MM.1S (cell line): ENCODE measurements around the gene FBXO34.

ENCODE experiments used
- DNase-seq: peaks from one replicate; pipeline ENCODE4 v3.0.0-alpha.2; 2015
- H2AFZ ChIP-seq: fragments of 300-600 bp; sonication (generic); 2 replicates; pipeline ENCODE4 v1.6.0; 2016; ENCODE audit warnings: antibody characterized with exemption, low read length
- H3F3A ChIP-seq: fragments of 300-600 bp; sonication (generic); 2 replicates; pipeline ENCODE4 v1.6.1; 2016; ENCODE audit warnings: mild to moderate bottlenecking, antibody characterized with exemption, low read length, moderate library complexity, mixed read lengths; ENCODE audit not compliant: insufficient read depth
- H3K27ac ChIP-seq: fragments of 300-600 bp; sonication (generic); 2 replicates; pipeline ENCODE4 v1.5.1; 2016; ENCODE audit warnings: mild to moderate bottlenecking, low read length
- H3K27me3 ChIP-seq: fragments of 300-600 bp; sonication (generic); replicated peaks from 2 replicates; pipeline ENCODE4 v1.6.0; 2016; ENCODE audit warnings: low read length; ENCODE audit not compliant: insufficient read depth
- H3K36me3 ChIP-seq: fragments of 300-600 bp; sonication (generic); replicated peaks from 2 replicates; pipeline ENCODE4 v1.6.1; 2016; ENCODE audit warnings: mild to moderate bottlenecking, low read length, mixed read lengths; ENCODE audit not compliant: insufficient read depth
- H3K4me1 ChIP-seq: fragments of 300-600 bp; sonication (generic); 2 replicates; pipeline ENCODE4 v1.6.1; 2016; ENCODE audit warnings: low read length, mixed read lengths
- H3K4me2 ChIP-seq: fragments of 300-600 bp; sonication (generic); 2 replicates; pipeline ENCODE4 v1.6.0; 2016; ENCODE audit warnings: low read depth, low read length
- H3K4me3 ChIP-seq: fragments of 300-600 bp; sonication (generic); 2 replicates; pipeline ENCODE4 v1.5.1; 2016; ENCODE audit warnings: low read length, mixed read lengths
- H3K79me2 ChIP-seq: fragments of 300-600 bp; sonication (generic); 2 replicates; pipeline ENCODE4 v1.6.1; 2016; ENCODE audit warnings: mixed run types, low read length, mixed read lengths
- H3K9ac ChIP-seq: fragments of 300-600 bp; sonication (generic); 2 replicates; pipeline ENCODE4 v1.6.1; 2016; ENCODE audit warnings: low read length, mixed read lengths
- H3K9me2 ChIP-seq: fragments of 300-600 bp; sonication (generic); replicated peaks from 2 replicates; pipeline ENCODE4 v1.6.1; 2016; ENCODE audit warnings: mild to moderate bottlenecking, low read length, mixed read lengths; ENCODE audit not compliant: insufficient read depth
- H3K9me3 ChIP-seq: fragments of 300-600 bp; sonication (generic); replicated peaks from 2 replicates; pipeline ENCODE4 v1.6.1; 2016; ENCODE audit warnings: mild to moderate bottlenecking, low read length, mixed read lengths; ENCODE audit not compliant: insufficient read depth
- H4K20me1 ChIP-seq: fragments of 300-600 bp; sonication (generic); 2 replicates; pipeline ENCODE4 v1.6.1; 2016; ENCODE audit warnings: mild to moderate bottlenecking, low read length, moderate library complexity, mixed read lengths; ENCODE audit not compliant: insufficient read depth
- CTCF ChIP-seq: fragments of 300-600 bp; sonication (generic); IDR thresholded peaks from 2 replicates; pipeline ENCODE4 v1.5.1; 2016; ENCODE audit warnings: antibody characterized with exemption, low read length, mixed read lengths
- EZH2 ChIP-seq: fragments of 300-600 bp; sonication (generic); optimal IDR thresholded peaks from 2 replicates; pipeline ENCODE3; 2017; ENCODE audit warnings: low read depth, mild to moderate bottlenecking, antibody characterized with exemption, low read length, mixed read lengths
- EZH2phosphoT487 ChIP-seq: fragments of 300-600 bp; sonication (generic); IDR thresholded peaks from 2 replicates; pipeline ENCODE4 v1.6.1; 2018; ENCODE audit warnings: antibody characterized with exemption, low read length

The FBXO34 gene

GRCh38 chr14:55387121-55387520, 115.9 kb downstream of the FBXO34 start:
- no peak overlapping the region for H3K27ac ChIP-seq
- no peaks in the 10 kb centered on the region for H3K9me2 ChIP-seq
- no peak for DNase-seq
- no peaks in the 10 kb centered on the region for H3K4me1 ChIP-seq
- no peaks in the 10 kb centered on the region for H3K79me2 ChIP-seq
- no peaks in the 10 kb centered on the region for H3F3A ChIP-seq
- H3K36me3 ChIP-seq = no peaks in the 10 kb centered on the region
- H3K4me2 ChIP-seq = no peak overlapping the region
- no peaks in the 10 kb centered on the region for H4K20me1 ChIP-seq
- H2AFZ ChIP-seq = no peak overlapping the region
- no peak overlapping the region for H3K9ac ChIP-seq
- no peak for TF ChIP-seq EZH2phosphoT487
- no peaks in the 10 kb centered on the region for H3K27me3 ChIP-seq
- no peaks in the 10 kb centered on the region for H3K9me3 ChIP-seq
- no peak overlapping the region for H3K4me3 ChIP-seq

DNA sequence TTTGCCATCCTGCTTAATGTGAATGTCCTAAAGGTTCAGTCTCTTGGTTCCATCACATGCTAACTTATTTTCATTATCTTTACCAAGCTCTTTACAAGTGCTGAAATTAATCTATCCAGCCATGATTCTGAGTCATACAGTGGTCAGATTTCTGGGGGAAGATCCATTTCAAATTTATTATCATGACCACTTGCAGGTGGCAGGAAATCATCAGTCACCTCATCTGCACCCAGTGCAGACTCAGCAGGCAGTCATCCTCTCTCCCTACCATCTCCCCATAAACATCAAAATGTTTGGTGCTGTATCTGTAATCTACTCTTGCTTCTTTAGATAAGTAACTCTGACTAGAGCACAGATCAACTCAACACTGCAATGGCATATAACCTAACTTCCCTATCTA, 116.9 kb downstream of the FBXO34 start:
- Histone ChIP-seq H3K27me3 (no peaks in the 10 kb centered on the region), H3K9me3 (no peaks in the 10 kb centered on the region), H3K9me2 (no peaks in the 10 kb centered on the region), H2AFZ (no peak overlapping the region), H3K4me1 (no peaks in the 10 kb centered on the region), H3K4me3 (no peak overlapping the region), H3F3A (no peaks in the 10 kb centered on the region), H3K79me2 (no peaks in the 10 kb centered on the region), H3K27ac (no peak overlapping the region), H4K20me1 (no peaks in the 10 kb centered on the region), H3K4me2 (no peak overlapping the region), H3K9ac (no peak overlapping the region), H3K36me3 (no peaks in the 10 kb centered on the region)
- TF ChIP-seq EZH2phosphoT487 (no peak), CTCF (no peak), EZH2 (no peak)
- no peak for DNase-seq

DNA sequence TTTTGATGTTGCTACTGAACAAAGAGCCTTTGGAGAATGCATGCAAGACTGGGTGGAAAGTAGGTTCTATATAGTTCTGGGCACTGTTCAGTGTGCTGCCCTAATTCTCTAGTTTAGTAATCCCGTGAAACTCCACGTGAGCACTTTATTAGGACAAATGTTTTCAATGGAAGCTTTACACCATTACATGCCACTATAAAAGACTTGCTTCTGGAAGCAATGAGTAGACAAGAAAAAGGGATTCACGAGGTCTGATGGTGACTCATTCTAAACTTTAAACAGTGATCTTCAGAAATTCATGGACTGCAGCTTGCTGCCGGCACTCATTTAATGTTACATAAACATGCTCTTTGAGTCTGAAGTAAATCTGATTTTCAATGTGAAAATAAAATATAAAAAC, 118.1 kb downstream of the FBXO34 start:
- H3K4me1 ChIP-seq = no peaks in the 10 kb centered on the region
- H2AFZ ChIP-seq = no peak overlapping the region
- H3K9me3 ChIP-seq = no peaks in the 10 kb centered on the region
- H3K27ac ChIP-seq = no peak overlapping the region
- no peaks in the 10 kb centered on the region for H3F3A ChIP-seq
- no peaks in the 10 kb centered on the region for H3K79me2 ChIP-seq
- no peak overlapping the region for H3K4me3 ChIP-seq
- no peak overlapping the region for H3K4me2 ChIP-seq
- H4K20me1 ChIP-seq = no peaks in the 10 kb centered on the region
- H3K9ac ChIP-seq = no peak overlapping the region
- no peaks in the 10 kb centered on the region for H3K27me3 ChIP-seq
- no peaks in the 10 kb centered on the region for H3K9me2 ChIP-seq
- no peaks in the 10 kb centered on the region for H3K36me3 ChIP-seq
- DNase-seq = no peak
- no peak for TF ChIP-seq EZH2
- TF ChIP-seq CTCF = no peak
- no peak for TF ChIP-seq EZH2phosphoT487

DNA sequence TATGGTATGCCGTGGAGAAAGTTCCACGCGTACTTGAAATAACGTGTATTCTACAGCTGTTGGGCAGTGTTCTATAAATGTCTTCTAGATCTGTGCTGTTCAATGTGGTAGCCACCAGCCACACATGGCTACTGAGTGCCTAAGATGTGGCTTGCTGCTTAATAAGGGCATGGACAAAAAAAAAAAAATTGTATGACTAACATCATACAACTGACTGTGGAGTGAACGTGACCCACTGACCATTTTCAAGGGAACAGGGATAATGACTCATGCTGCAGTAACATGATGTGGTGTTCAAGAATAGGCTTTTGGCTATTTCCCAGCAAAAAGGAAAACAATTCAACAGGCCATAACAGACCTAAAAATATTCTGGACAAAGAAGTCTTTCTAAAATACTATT, 127.5 kb downstream of the FBXO34 start:
- Histone ChIP-seq H3K36me3 (no peaks in the 10 kb centered on the region), H2AFZ (no peak overlapping the region), H3K4me3 (no peak overlapping the region), H3K9me2 (no peaks in the 10 kb centered on the region), H3K4me1 (no peaks in the 10 kb centered on the region), H3K27me3 (no peaks in the 10 kb centered on the region), H4K20me1 (no peaks in the 10 kb centered on the region), H3K9me3 (no peaks in the 10 kb centered on the region), H3K79me2 (peaks cover 18% of the 10 kb centered on the region), H3K4me2 (no peak overlapping the region), H3K9ac (no peak overlapping the region), H3K27ac (no peak overlapping the region), H3F3A (no peaks in the 10 kb centered on the region)
- no peak for DNase-seq
- TF ChIP-seq EZH2phosphoT487 (no peak), EZH2 (no peak), CTCF (no peak)
